K562 (cell line): ENCODE measurements around the gene MVP. TPM values are rescaled to one million over a fixed set of nuclear protein-coding genes. Genes with fewer than 3 reads are reported as not detected.

Experiments used
- ARHGAP35 ChIP-seq: fragments of 450-650 bp; IDR thresholded peaks from 2 replicates; pipeline ENCODE4 v1.6.1; 2018; ENCODE audit not compliant: partially characterized antibody
- ATF1 ChIP-seq, 2 experiments: fragments of 450-650 bp in 1 of 2; IDR thresholded peaks; 2 replicates each; pipeline ENCODE4 v1.6.1; 2016; ENCODE audit warnings: missing compliant biosample characterization in 1 of 2, missing genetic modification characterization in 1 of 2
- ATF7 ChIP-seq: fragments of 450-650 bp; IDR thresholded peaks from 2 replicates; pipeline ENCODE4 v1.7.1; 2014; ENCODE audit warnings: mild to moderate bottlenecking, moderate library complexity
- CBX1 ChIP-seq: sonication (generic); IDR thresholded peaks from 2 replicates; pipeline ENCODE4 v1.6.1; 2016; ENCODE audit warnings: antibody characterized with exemption, low read depth, mild to moderate bottlenecking
- CCAR2 ChIP-seq: fragments of 200-400 bp; formaldehyde crosslinking; IDR thresholded peaks from 2 replicates; pipeline ENCODE4 v1.6.1; 2017; ENCODE audit warnings: mild to moderate bottlenecking, low read depth, low read length
- CTCF ChIP-seq, 3 experiments: IDR thresholded peaks in 2 of 3; conservative IDR thresholded peaks in 1 of 3; 2 replicates each; pipeline ENCODE4 v1.5.1; 2011 to 2012; ENCODE audit warnings: low read length in 3 of 3, mild to moderate bottlenecking in 3 of 3, control low read depth in 2 of 3, improper control_type of control experiment in 1 of 3, inconsistent platforms in 1 of 3, low read depth in 1 of 3, mixed read lengths in 1 of 3, moderate library complexity in 1 of 3; ENCODE audit not compliant: insufficient read depth in 2 of 3
- HCFC1 ChIP-seq: IDR thresholded peaks from 2 replicates; pipeline ENCODE4 v1.6.1; 2012; ENCODE audit warnings: low read depth, low read length, improper control_type of control experiment
- HDAC1 ChIP-seq, 2 experiments: fragments of 450-650 bp; IDR thresholded peaks; 2 replicates each; pipeline ENCODE4 v1.6.1; 2016 to 2017; ENCODE audit warnings: inconsistent platforms in 1 of 2, mild to moderate bottlenecking in 1 of 2, moderate library complexity in 1 of 2
- RBM39 ChIP-seq: fragments of 200-400 bp; formaldehyde crosslinking; optimal IDR thresholded peaks from 2 replicates; pipeline ENCODE3; 2018; ENCODE audit warnings: low read depth, low read length
- RCOR1 ChIP-seq, 2 experiments: IDR thresholded peaks; 2 replicates each; pipeline ENCODE4 v1.6.1; 2012; ENCODE audit warnings: low read depth in 2 of 2, low read length in 2 of 2, borderline replicate concordance in 1 of 2, improper control_type of control experiment in 1 of 2
- SMARCA5 ChIP-seq: fragments of 450-650 bp; IDR thresholded peaks from 2 replicates; pipeline ENCODE4 v1.6.1; 2016
- SP1 ChIP-seq: sonication (generic); formaldehyde crosslinking; IDR thresholded peaks from 2 replicates; pipeline ENCODE4 v1.8.1; 2022; ENCODE audit warnings: mild to moderate bottlenecking, missing genetic modification reagents
- TBL1XR1 ChIP-seq, 2 experiments: IDR thresholded peaks; 2 replicates each; pipeline ENCODE4 v1.6.1; 2012; ENCODE audit warnings: improper control_type of control experiment in 2 of 2, low read length in 2 of 2, mild to moderate bottlenecking in 1 of 2
- XRCC3 ChIP-seq: fragments of 450-650 bp; IDR thresholded peaks from 2 replicates; pipeline ENCODE4 v1.6.1; 2017; ENCODE audit warnings: mild to moderate bottlenecking, moderate library complexity
- ZBTB12 ChIP-seq: fragments of 250-450 bp; sonication (Bioruptor Pico); IDR thresholded peaks from 2 replicates; pipeline ENCODE4 v1.4.0; 2020
- ZFX ChIP-seq: sonication (generic); formaldehyde crosslinking; IDR thresholded peaks from 2 replicates; pipeline ENCODE4 v1.8.0; 2022; ENCODE audit warnings: mild to moderate bottlenecking, missing genetic modification reagents, moderate library complexity
- ZNF511 ChIP-seq: sonication (generic); formaldehyde crosslinking; IDR thresholded peaks from 2 replicates; pipeline ENCODE4 v1.8.0; 2022; ENCODE audit warnings: mild to moderate bottlenecking, missing genetic modification reagents
- ZNF561 ChIP-seq: fragments of 450-650 bp; formaldehyde crosslinking; conservative IDR thresholded peaks from 2 replicates; pipeline ENCODE4 v1.4.0; 2020; ENCODE audit warnings: mild to moderate bottlenecking, moderate library complexity
- polyA plus RNA-seq, 8 experiments: library from polyadenylated mRNA; depleted of rRNA in 4 of 8; stranded (reverse) in 5 of 8; unstranded in 3 of 8; fragments of >200 nt; fragmentation: Nextera tagmentation in 2 of 8; fragmentation: Illumina TruSeq in 1 of 8; extraction: Ambion mirVana in 2 of 8; extraction: Trizol in 1 of 8; gene quantifications; 2 replicates each; pipeline versions ENCODE4 v1.2.1 to v1.2.3, GENCODE V29; 2011 to 2014; ENCODE audit warnings: inconsistent platforms in 1 of 8, missing spikeins in 1 of 8
- total RNA-seq, 7 experiments: library from RNA; depleted of rRNA in 6 of 7; stranded (reverse); fragments of >200 nt in 6 of 7; fragmentation: Illumina TruSeq in 2 of 7; extraction: Trizol in 2 of 7; gene quantifications; 2 replicates each; pipeline versions ENCODE4 v1.2.1 to v1.2.3, GENCODE V29; 2011 to 2021; ENCODE audit warnings: low replicate concordance in 1 of 7
- TF ChIP-seq, protein P1 (sequence below): sonication (generic); formaldehyde crosslinking; IDR thresholded peaks from 2 replicates; pipeline ENCODE4 v1.5.0; 2020; ENCODE audit warnings: missing genetic modification reagents
- TF ChIP-seq, protein P2 (sequence below): fragments of 250-450 bp; sonication (Bioruptor Pico); IDR thresholded peaks from 2 replicates; pipeline ENCODE4 v1.8.0; 2021; ENCODE audit warnings: mild to moderate bottlenecking, moderate library complexity
- TF ChIP-seq, protein P3 (sequence below): sonication (generic); formaldehyde crosslinking; IDR thresholded peaks from 2 replicates; pipeline ENCODE4 v1.8.0; 2023; ENCODE audit warnings: mild to moderate bottlenecking, missing genetic modification reagents

The MVP gene
- total and polyA plus RNA-seq, 9 of the 15 experiments (the other 6 are each of a cell fraction or from before 2014, with no cell fraction given), result 0.39 to 1.9 (median 0.76) TPM; not detected in 2

- TF ChIP-seq CTCF (IDR thresholded peaks at IDR 0.05 in 2 of 3, conservative IDR thresholded peaks at IDR 0.05 in 1 of 3; ENCODE audit: insufficient read depth in 2 of 3, low read depth in 1 of 3, low read length in 3 of 3), result peak; percentile 88 to 96 (median 90)
- TF ChIP-seq ZBTB12, result no peak
- no peak for TF ChIP-seq CCAR2
- TF ChIP-seq CBX1, result 0 out of 2 replicates have a peak, but pooled peaks have one; percentile 43
- no peak for TF ChIP-seq ATF1 (CRISPR knock-in tag; IDR thresholded peaks at IDR 0.05)
- TF ChIP-seq ATF1 (tag; IDR thresholded peaks at IDR 0.05), result peak; percentile 44
- TF ChIP-seq, protein P1, sequence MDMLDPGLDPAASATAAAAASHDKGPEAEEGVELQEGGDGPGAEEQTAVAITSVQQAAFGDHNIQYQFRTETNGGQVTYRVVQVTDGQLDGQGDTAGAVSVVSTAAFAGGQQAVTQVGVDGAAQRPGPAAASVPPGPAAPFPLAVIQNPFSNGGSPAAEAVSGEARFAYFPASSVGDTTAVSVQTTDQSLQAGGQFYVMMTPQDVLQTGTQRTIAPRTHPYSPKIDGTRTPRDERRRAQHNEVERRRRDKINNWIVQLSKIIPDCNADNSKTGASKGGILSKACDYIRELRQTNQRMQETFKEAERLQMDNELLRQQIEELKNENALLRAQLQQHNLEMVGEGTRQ (CRISPR knock-in tag), result no peak
- TF ChIP-seq SMARCA5, result no peak
- no peak for TF ChIP-seq RBM39
- TF ChIP-seq ZNF561 (CRISPR knock-in tag), result no peak
- TF ChIP-seq ARHGAP35, result no peak
- TF ChIP-seq HCFC1, result no peak
- TF ChIP-seq, protein P2, sequence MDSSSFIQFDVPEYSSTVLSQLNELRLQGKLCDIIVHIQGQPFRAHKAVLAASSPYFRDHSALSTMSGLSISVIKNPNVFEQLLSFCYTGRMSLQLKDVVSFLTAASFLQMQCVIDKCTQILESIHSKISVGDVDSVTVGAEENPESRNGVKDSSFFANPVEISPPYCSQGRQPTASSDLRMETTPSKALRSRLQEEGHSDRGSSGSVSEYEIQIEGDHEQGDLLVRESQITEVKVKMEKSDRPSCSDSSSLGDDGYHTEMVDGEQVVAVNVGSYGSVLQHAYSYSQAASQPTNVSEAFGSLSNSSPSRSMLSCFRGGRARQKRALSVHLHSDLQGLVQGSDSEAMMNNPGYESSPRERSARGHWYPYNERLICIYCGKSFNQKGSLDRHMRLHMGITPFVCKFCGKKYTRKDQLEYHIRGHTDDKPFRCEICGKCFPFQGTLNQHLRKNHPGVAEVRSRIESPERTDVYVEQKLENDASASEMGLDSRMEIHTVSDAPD (CRISPR knock-in tag), result no peak
- TF ChIP-seq SP1 (CRISPR knock-in tag), result peak; percentile 24; the same call in 1 of the 2 replicates
- TF ChIP-seq XRCC3, result no peak
- peak; percentile 25; the same call in 1 of the 2 replicates for TF ChIP-seq ATF7
- TF ChIP-seq RCOR1 (IDR thresholded peaks at IDR 0.05; ENCODE audit: borderline replicate concordance in 1 of 2, low read depth in 2 of 2, low read length in 2 of 2), result peak in 1 of 2 experiments; percentile 63; a peak in 1 of 4 replicates
- TF ChIP-seq TBL1XR1 (IDR thresholded peaks at IDR 0.05; ENCODE audit: low read length in 2 of 2), result no peak
- TF ChIP-seq ZFX (CRISPR knock-in tag), result no peak
- no peak for TF ChIP-seq HDAC1 (IDR thresholded peaks at IDR 0.05)
- 0 out of 2 replicates have a peak, but pooled peaks have one; percentile 29 for TF ChIP-seq ZNF511 (CRISPR knock-in tag)
- TF ChIP-seq, protein P3, sequence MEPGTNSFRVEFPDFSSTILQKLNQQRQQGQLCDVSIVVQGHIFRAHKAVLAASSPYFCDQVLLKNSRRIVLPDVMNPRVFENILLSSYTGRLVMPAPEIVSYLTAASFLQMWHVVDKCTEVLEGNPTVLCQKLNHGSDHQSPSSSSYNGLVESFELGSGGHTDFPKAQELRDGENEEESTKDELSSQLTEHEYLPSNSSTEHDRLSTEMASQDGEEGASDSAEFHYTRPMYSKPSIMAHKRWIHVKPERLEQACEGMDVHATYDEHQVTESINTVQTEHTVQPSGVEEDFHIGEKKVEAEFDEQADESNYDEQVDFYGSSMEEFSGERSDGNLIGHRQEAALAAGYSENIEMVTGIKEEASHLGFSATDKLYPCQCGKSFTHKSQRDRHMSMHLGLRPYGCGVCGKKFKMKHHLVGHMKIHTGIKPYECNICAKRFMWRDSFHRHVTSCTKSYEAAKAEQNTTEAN (CRISPR knock-in tag), result no peak
These were observed 28.4 kb downstream of the MVP start (continued) for GRCh38 chr16:29848420-29849297.
